Kidney (tissue), 14 donors: Measurements from ENCODE around the gene FMNL3. TPM values are rescaled to one million over a fixed set of nuclear protein-coding genes. Genes with fewer than 3 reads are reported as not detected.

Experiments
- DNase-seq, 5 donors: peaks; one replicate each; pipeline ENCODE4 v3.0.0-alpha.2; 2013 to 2020
- FAIRE-seq: peaks from 2 replicates; lab custom pipeline; 2012; peaks lifted over from hg19 to GRCh38; lab: Jason Lieb, UNC
- H3K27ac ChIP-seq, 2 donors: one replicate each; pipeline ENCODE4 v1.7.0; 2013; ENCODE audit warnings: low read depth in 2 of 2, low read length in 2 of 2, inconsistent platforms in 1 of 2
- H3K27me3 ChIP-seq: one replicate; pipeline ENCODE4 v1.7.1; 2013; ENCODE audit warnings: low read length, inconsistent platforms; ENCODE audit not compliant: control insufficient read depth, insufficient read depth
- H3K36me3 ChIP-seq, 3 donors: one replicate each; pipeline versions ENCODE4 v1.7.0 to v1.7.1; 2013; ENCODE audit warnings: low read length in 3 of 3, control low read depth in 1 of 3, inconsistent platforms in 1 of 3; ENCODE audit not compliant: insufficient read depth in 3 of 3, control insufficient read depth in 2 of 3
- H3K4me1 ChIP-seq, 3 donors: one replicate each; pipeline versions ENCODE4 v1.7.0 to v1.7.1; 2013; ENCODE audit warnings: low read length in 3 of 3, inconsistent platforms in 1 of 3, low read depth in 1 of 3; ENCODE audit not compliant: control insufficient read depth in 2 of 3, insufficient read depth in 2 of 3
- H3K4me3 ChIP-seq, 3 donors: one replicate each; pipeline versions ENCODE4 v1.7.0 to v1.8.1; 2013; ENCODE audit warnings: low read length in 3 of 3, control low read depth in 1 of 3, inconsistent platforms in 1 of 3
- H3K9ac ChIP-seq, 3 donors: one replicate each; pipeline versions ENCODE4 v1.7.0 to v1.7.1; 2013; ENCODE audit warnings: low read length in 3 of 3, control low read depth in 1 of 3, inconsistent platforms in 1 of 3
- H3K9me3 ChIP-seq, 3 donors: one replicate each; pipeline versions ENCODE4 v1.7.0 to v1.7.1; 2013; ENCODE audit warnings: low read length in 3 of 3, control low read depth in 1 of 3, inconsistent platforms in 1 of 3; ENCODE audit not compliant: control insufficient read depth in 2 of 3, insufficient read depth in 1 of 3
- CTCF ChIP-seq: IDR thresholded peaks from 3 replicates; pipeline ENCODE4 v1.5.1; 2012; ENCODE audit warnings: mild to moderate bottlenecking, moderate library complexity, borderline replicate concordance; ENCODE audit not compliant: insufficient read depth; ENCODE audit errors: extremely low read depth
- intact Hi-C: fragments of 100-400 bp; cut with DNase I; formaldehyde crosslinking; loops from one replicate; pipeline ENCODE4 v1.11.1; 2022
- polyA plus RNA-seq: library from polyadenylated mRNA; stranded (reverse); fragments of 350-450 nt; fragmentation: Illumina TruSeq; extraction: RNeasy Lipid Tissue Mini Kit (QIAGEN cat#74804); gene quantifications from one replicate; pipeline ENCODE4 v1.2.3, GENCODE V29; 2014; ENCODE audit warnings: low read depth, low replicate concordance; ENCODE audit not compliant: insufficient read depth
- total RNA-seq: library from RNA; stranded (reverse); fragmentation: NEBNext Ultra II Directional; extraction: Animal tissue kit (Norgen Biotek cat#: 25700); gene quantifications from one replicate; pipeline ENCODE4 v1.2.1, GENCODE V29; 2021
- donor health status: control.
- donor health status: control.
- donor health status: control.
- donor health status: control.
- donor health status: control.
- donor health status: DM: yes; HTN: yes; CAD: no.
- donor health status: Normal renal cell carcinoma (clear cell type).

FMNL3 gene
- total and polyA plus RNA-seq, 2 donors from 2014 or later, result 6.3 to 25.6 TPM

GRCh38 chr12:49588281-49588680, 118.9 kb downstream of the FMNL3 start:
- FAIRE-seq (no peak), DNase-seq (no peak)
- no peak for TF ChIP-seq CTCF
- H3K27me3 ChIP-seq, result no peaks in the 10 kb centered on the region
- peaks cover 0 to 7% (median 0%) of the 10 kb centered on the region in 3 donors for H3K4me1 ChIP-seq
- H3K36me3 ChIP-seq, result no peaks in the 10 kb centered on the region
- intact Hi-C loops, result no loop called here
- H3K9me3 ChIP-seq, result no peaks in the 10 kb centered on the region
- no peak overlapping the region for H3K4me3 ChIP-seq
- no peak overlapping the region for H3K9ac ChIP-seq
- no peak overlapping the region for H3K27ac ChIP-seq

- Histone ChIP-seq H3K4me3 (no peak overlapping the region), H3K36me3 (no peaks in the 10 kb centered on the region), H3K27me3 (no peaks in the 10 kb centered on the region), H3K27ac (no peak overlapping the region), H3K9me3 (no peaks in the 10 kb centered on the region), H3K4me1 (peaks cover 0 to 8% (median 4%) of the 10 kb centered on the region in 3 donors), H3K9ac (no peak overlapping the region)
- intact Hi-C loops, result no loop called here
- TF ChIP-seq CTCF, result no peak
- DNase-seq (no peak), FAIRE-seq (no peak)
Observed at GRCh38 chr12:49587174-49587908, 119.9 kb downstream of the FMNL3 start.

Other genes starting within 250 kb of the FMNL3 start
- gene KCNH3, start 168.4 kb downstream of the FMNL3 start, total RNA-seq, result 2.8 TPM
- gene KCNH3, start 168.4 kb downstream of the FMNL3 start, polyA plus RNA-seq, result 1.4 TPM
- gene MCRS1, start 139.3 kb downstream of the FMNL3 start, total RNA-seq, result 66.8 TPM
- 60.4 TPM for gene MCRS1, start 139.3 kb downstream of the FMNL3 start, polyA plus RNA-seq
- 0.85 TPM for gene FAM186B, start 101.8 kb downstream of the FMNL3 start, total RNA-seq
- 0.34 TPM for gene FAM186B, start 101.8 kb downstream of the FMNL3 start, polyA plus RNA-seq
- gene PRPF40B, start 83.8 kb downstream of the FMNL3 start, total RNA-seq, result 33.3 TPM
- 20.1 TPM for gene PRPF40B, start 83.8 kb downstream of the FMNL3 start, polyA plus RNA-seq
- gene TMBIM6, start 34.2 kb upstream of the FMNL3 start, total RNA-seq, result 724 TPM
- 644 TPM for gene TMBIM6, start 34.2 kb upstream of the FMNL3 start, polyA plus RNA-seq
- 20.6 TPM for gene NCKAP5L, start 121.0 kb upstream of the FMNL3 start, total RNA-seq
- gene NCKAP5L, start 121.0 kb upstream of the FMNL3 start, polyA plus RNA-seq, result 7.2 TPM
- 5.1 TPM for gene BCDIN3D, start 135.7 kb upstream of the FMNL3 start, total RNA-seq
- 4.6 TPM for gene BCDIN3D, start 135.7 kb upstream of the FMNL3 start, polyA plus RNA-seq
- 5.5 TPM for gene FAIM2, start 196.5 kb upstream of the FMNL3 start, total RNA-seq
- gene FAIM2, start 196.5 kb upstream of the FMNL3 start, polyA plus RNA-seq, result 1.3 TPM
- gene AQP2, start 243.3 kb upstream of the FMNL3 start, total RNA-seq, result 122 TPM
- 666 TPM for gene AQP2, start 243.3 kb upstream of the FMNL3 start, polyA plus RNA-seq